ENCODE measurements around the gene TTC28. TPM values are rescaled to one million over a fixed set of nuclear protein-coding genes. Genes with fewer than 3 reads are reported as not detected.

The TTC28 gene
- total RNA-seq, 1 donor from 2014 or later, result 65.4 TPM

GRCh38 chr22:28548406-28548805 lies 131.2 kb downstream of the TTC28 start:
- H3K4me3 Mint-ChIP-seq, result no peak overlapping the region
- TF ChIP-seq CTCF (conservative IDR thresholded peaks at IDR 0.05), result no peak
- no peak overlapping the region for H3K27ac Mint-ChIP-seq (ENCODE audit: unreplicated experiment)
- H3K4me1 Mint-ChIP-seq, result peaks cover 12% of the 10 kb centered on the region
- peaks cover 13% of the 10 kb centered on the region for H3K36me3 Mint-ChIP-seq (ENCODE audit: low read depth)
- DNase-seq (ENCODE audit: low read depth, low spot score), result no peak
- no peaks in the 10 kb centered on the region for H3K27me3 Mint-ChIP-seq (ENCODE audit: low read depth)
- H3K9me3 Mint-ChIP-seq, result peaks cover 7% of the 10 kb centered on the region

GRCh38 chr22:28547132-28547842 lies 132.4 kb downstream of the TTC28 start:
- Mint-ChIP-seq H3K36me3 (ENCODE audit: low read depth) (peaks cover 16% of the 10 kb centered on the region), H3K27me3 (ENCODE audit: low read depth) (no peaks in the 10 kb centered on the region), H3K4me3 (no peak overlapping the region), H3K27ac (ENCODE audit: unreplicated experiment) (no peak overlapping the region), H3K4me1 (peaks cover 12% of the 10 kb centered on the region), H3K9me3 (peaks cover 10% of the 10 kb centered on the region)
- DNase-seq (ENCODE audit: low read depth, low spot score), result no peak
- no peak for TF ChIP-seq CTCF (conservative IDR thresholded peaks at IDR 0.05)

GRCh38 chr22:28544431-28544868 lies 135.2 kb downstream of the TTC28 start:
- Mint-ChIP-seq H3K36me3 (ENCODE audit: low read depth) (peaks cover 20% of the 10 kb centered on the region), H3K9me3 (peaks cover 7% of the 10 kb centered on the region), H3K27me3 (ENCODE audit: low read depth) (no peaks in the 10 kb centered on the region), H3K4me1 (peaks cover 28% of the 10 kb centered on the region), H3K27ac (ENCODE audit: unreplicated experiment) (no peak overlapping the region), H3K4me3 (no peak overlapping the region)
- no peak for TF ChIP-seq CTCF (conservative IDR thresholded peaks at IDR 0.05)
- DNase-seq (ENCODE audit: low read depth, low spot score), result no peak

GRCh38 chr22:28542980-28543621 lies 136.5 kb downstream of the TTC28 start:
- no peak for TF ChIP-seq CTCF (conservative IDR thresholded peaks at IDR 0.05)
- no peak for DNase-seq (ENCODE audit: low read depth, low spot score)
- peaks cover 23% of the 10 kb centered on the region for H3K36me3 Mint-ChIP-seq (ENCODE audit: low read depth)
- no peaks in the 10 kb centered on the region for H3K27me3 Mint-ChIP-seq (ENCODE audit: low read depth)
- no peak overlapping the region for H3K27ac Mint-ChIP-seq (ENCODE audit: unreplicated experiment)
- H3K4me1 Mint-ChIP-seq, result peaks cover 33% of the 10 kb centered on the region
- H3K9me3 Mint-ChIP-seq, result peaks cover 7% of the 10 kb centered on the region
- H3K4me3 Mint-ChIP-seq, result no peak overlapping the region

GRCh38 chr22:28541137-28541536 lies 138.5 kb downstream of the TTC28 start:
- no peak for DNase-seq (ENCODE audit: low read depth, low spot score)
- Mint-ChIP-seq H3K36me3 (ENCODE audit: low read depth) (peaks cover 23% of the 10 kb centered on the region), H3K27me3 (ENCODE audit: low read depth) (no peaks in the 10 kb centered on the region), H3K27ac (ENCODE audit: unreplicated experiment) (no peak overlapping the region), H3K4me3 (no peak overlapping the region), H3K9me3 (peaks cover 10% of the 10 kb centered on the region), H3K4me1 (peaks cover 33% of the 10 kb centered on the region)
- TF ChIP-seq CTCF (conservative IDR thresholded peaks at IDR 0.05), result no peak
